ENCODE data around the gene SND1.

Gene SND1

DNA sequence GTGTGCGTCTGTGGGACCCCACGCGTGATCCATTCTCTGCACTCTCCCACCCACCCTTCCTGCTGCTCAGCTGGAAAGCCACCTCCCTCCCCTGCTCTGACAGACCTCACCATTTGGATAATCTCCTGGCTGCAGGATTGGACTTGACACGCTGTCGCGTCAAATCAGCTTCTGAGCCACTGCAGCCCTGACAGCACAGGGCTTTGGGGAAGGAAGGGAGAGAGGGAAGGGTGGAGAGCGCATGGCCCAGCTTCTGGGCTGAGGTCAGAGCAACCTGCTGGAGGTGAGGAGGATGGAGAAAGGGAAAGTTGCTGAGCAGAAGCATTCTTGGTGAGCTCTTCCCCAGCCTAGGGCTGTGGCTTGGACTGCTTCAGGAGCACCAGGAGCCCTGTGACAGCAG lies 428.2 kb downstream of the SND1 start:
- no peak overlapping the region for H3K4me3 ChIP-seq (ENCODE audit: low read depth, low read length)
- no peak for TF ChIP-seq CTCF (IDR thresholded peaks at IDR 0.05; ENCODE audit: low read depth, low read length, missing control alignments)
- DNase-seq (ENCODE audit: low read depth): no peak
- in situ Hi-C loops (cut with HindIII; ENCODE audit: low sequenced_read_pairs): no loop called here

GRCh38 chr7:128081351-128081750 lies 429.4 kb downstream of the SND1 start:
- H3K4me3 ChIP-seq (ENCODE audit: low read depth, low read length): no peak overlapping the region
- no peak for DNase-seq (ENCODE audit: low read depth)
- in situ Hi-C loops (cut with HindIII; ENCODE audit: low sequenced_read_pairs): no loop called here
- no peak for TF ChIP-seq CTCF (IDR thresholded peaks at IDR 0.05; ENCODE audit: low read depth, low read length, missing control alignments)

- no peak for TF ChIP-seq CTCF (IDR thresholded peaks at IDR 0.05; ENCODE audit: low read depth, low read length, missing control alignments)
- H3K4me3 ChIP-seq (ENCODE audit: low read depth, low read length): no peak overlapping the region
- in situ Hi-C loops (cut with HindIII; ENCODE audit: low sequenced_read_pairs): no loop called here
- DNase-seq (ENCODE audit: low read depth): no peak
Measured at GRCh38 chr7:128081808-128082207, 429.8 kb downstream of the SND1 start.

DNA sequence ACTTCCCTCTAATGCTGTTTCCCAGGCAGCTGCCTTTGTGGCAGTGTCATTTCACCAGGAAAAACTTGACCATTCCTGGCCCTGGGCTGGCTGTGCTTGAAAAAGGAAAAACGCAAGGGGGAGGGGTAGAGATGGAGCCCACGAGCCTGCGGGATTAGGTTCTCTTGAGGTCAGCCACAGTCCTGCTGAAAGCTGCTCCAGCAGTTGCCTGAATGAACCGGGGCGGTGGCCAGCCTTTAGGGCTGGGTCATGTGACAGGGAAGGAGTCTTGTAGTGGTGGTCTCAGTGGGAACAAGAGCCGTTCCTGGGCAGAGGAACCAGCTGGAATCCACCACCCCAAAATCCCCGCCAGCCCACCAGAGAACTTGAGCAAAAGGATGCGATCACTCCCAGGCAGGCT lies 430.4 kb downstream of the SND1 start:
- in situ Hi-C loops (cut with HindIII; ENCODE audit: low sequenced_read_pairs): no loop called here
- no peak for DNase-seq (ENCODE audit: low read depth)
- H3K4me3 ChIP-seq (ENCODE audit: low read depth, low read length): no peak overlapping the region
- TF ChIP-seq CTCF (IDR thresholded peaks at IDR 0.05; ENCODE audit: low read depth, low read length, missing control alignments): no peak

- no peak for DNase-seq (ENCODE audit: low read depth)
- no peak overlapping the region for H3K4me3 ChIP-seq (ENCODE audit: low read depth, low read length)
- in situ Hi-C loops (cut with HindIII; ENCODE audit: low sequenced_read_pairs): no loop called here
- TF ChIP-seq CTCF (IDR thresholded peaks at IDR 0.05; ENCODE audit: low read depth, low read length, missing control alignments): no peak
Measured at GRCh38 chr7:128084896-128085608, 433.1 kb downstream of the SND1 start.

- H3K4me3 ChIP-seq (ENCODE audit: low read depth, low read length): no peak overlapping the region
- in situ Hi-C loops (cut with HindIII; ENCODE audit: low sequenced_read_pairs): no loop called here
- no peak for TF ChIP-seq CTCF (IDR thresholded peaks at IDR 0.05; ENCODE audit: low read depth, low read length, missing control alignments)
- DNase-seq (ENCODE audit: low read depth): no peak
Measured at GRCh38 chr7:128090492-128090891, 438.5 kb downstream of the SND1 start.

All from astrocyte of the cerebellum (primary cell).